ENCODE measurements around the gene MEG3. TPM values are rescaled to one million over a fixed set of nuclear protein-coding genes. Genes with fewer than 3 reads are reported as not detected.

Gene MEG3
- total and polyA plus RNA-seq, 2 donors: 12.6 to 103 TPM

DNA sequence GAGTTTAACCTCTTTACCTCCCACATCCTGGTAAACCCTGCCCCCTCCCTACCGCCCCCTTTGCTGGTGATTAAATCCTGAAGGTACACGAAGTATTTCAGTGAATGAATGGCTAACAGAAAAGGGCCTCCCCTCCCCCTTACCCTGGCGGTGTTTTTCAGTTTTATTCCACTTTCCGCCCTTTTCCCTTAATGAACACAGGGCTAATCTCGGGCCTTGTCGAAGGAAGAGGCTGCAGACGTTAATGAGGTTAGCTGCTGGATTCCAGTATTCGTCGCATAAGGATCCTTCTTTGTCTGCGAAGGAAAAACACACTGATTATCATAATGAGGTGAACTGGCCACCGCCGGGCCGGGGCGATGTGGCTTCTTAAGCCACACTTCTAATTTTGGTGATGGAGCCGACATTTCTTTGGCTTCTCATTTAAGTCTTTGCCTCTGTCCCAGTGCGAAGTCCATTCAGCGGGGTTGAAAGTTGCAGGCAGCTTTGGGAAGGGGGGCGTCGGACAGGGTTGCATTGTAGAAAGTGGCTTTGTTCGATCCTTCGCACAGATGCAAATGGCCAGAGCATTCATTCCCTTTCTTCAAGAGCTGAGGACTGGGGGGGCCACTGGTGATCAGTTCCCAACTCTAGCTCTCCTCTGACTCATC lies 6.5 kb downstream of the MEG3 start:
- no peak overlapping the region for H3K27ac ChIP-seq (ENCODE audit: low read depth in 1 of 2, low read length in 1 of 2)
- H3K27me3 ChIP-seq (ENCODE audit: control insufficient read depth in 2 of 2, insufficient read depth in 1 of 2, low read length in 1 of 2): peaks cover 0 to 7% of the 10 kb centered on the region in 2 donors
- no peaks in the 10 kb centered on the region for H3K36me3 ChIP-seq (ENCODE audit: control insufficient read depth in 2 of 2, insufficient read depth in 2 of 2, low read length in 1 of 2)
- H3K9me3 ChIP-seq (ENCODE audit: control insufficient read depth in 2 of 2, insufficient read depth in 1 of 2, low read length in 1 of 2): peaks cover 5 to 11% of the 10 kb centered on the region in 2 donors
- H3K4me1 ChIP-seq (ENCODE audit: control insufficient read depth in 2 of 2, insufficient read depth in 2 of 2, low read length in 2 of 2): no peaks in the 10 kb centered on the region
- DNase-seq (ENCODE audit: low read depth in 6 of 9, low spot score in 9 of 9): no peak
- H3K4me3 ChIP-seq (ENCODE audit: low read length in 2 of 2): no peak overlapping the region
- 97% methylated on average over 21 of the region's 21 CpGs for WGBS

DNA sequence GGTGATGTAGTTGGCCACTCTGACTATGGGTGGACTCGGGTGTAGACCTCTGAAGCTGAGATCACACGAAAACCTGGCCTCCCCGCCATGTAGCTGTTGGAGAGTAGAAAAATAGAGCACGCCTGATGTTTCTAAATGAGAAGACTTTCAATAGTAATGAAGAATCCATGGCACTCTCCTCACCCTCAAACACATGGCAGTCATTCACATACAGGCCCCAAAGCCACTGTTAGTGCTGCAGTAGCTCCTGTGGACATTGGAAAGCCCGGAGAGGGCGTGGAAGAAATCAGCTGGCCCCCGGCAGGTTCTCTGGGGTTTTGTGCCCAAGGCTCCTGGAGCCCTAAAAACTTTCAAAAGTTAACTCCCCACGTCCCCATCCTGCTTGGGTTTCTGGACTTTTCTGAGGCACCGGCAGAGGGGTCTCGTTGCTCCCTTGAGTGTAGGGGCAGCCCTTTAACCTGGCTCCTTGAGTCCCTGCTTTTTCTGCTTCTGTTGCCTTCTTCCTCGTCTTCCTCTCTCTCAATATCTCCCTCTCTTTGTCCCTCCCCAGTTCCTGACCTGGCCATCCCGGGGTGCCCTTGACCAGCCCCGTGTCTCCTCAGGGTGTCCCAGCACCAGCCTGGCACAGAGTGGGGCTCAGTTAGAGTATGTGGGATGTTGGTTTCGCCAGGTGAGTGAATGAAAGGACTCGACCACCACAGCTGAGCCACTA lies 8.3 kb downstream of the MEG3 start:
- H3K4me3 ChIP-seq (ENCODE audit: low read length in 2 of 2): no peak overlapping the region
- no peak for DNase-seq (ENCODE audit: low read depth in 6 of 9, low spot score in 9 of 9)
- H3K9me3 ChIP-seq (ENCODE audit: control insufficient read depth in 2 of 2, insufficient read depth in 1 of 2, low read length in 1 of 2): no peaks in the 10 kb centered on the region
- peaks cover 0 to under 1% of the 10 kb centered on the region in 2 donors for H3K4me1 ChIP-seq (ENCODE audit: control insufficient read depth in 2 of 2, insufficient read depth in 2 of 2, low read length in 2 of 2)
- no peak overlapping the region for H3K27ac ChIP-seq (ENCODE audit: low read depth in 1 of 2, low read length in 1 of 2)
- 96% methylated on average over 15 of the region's 15 CpGs for WGBS
- no peaks in the 10 kb centered on the region for H3K27me3 ChIP-seq (ENCODE audit: control insufficient read depth in 2 of 2, insufficient read depth in 1 of 2, low read length in 1 of 2)
- H3K36me3 ChIP-seq (ENCODE audit: control insufficient read depth in 2 of 2, insufficient read depth in 2 of 2, low read length in 1 of 2): no peaks in the 10 kb centered on the region

GRCh38 chr14:100834794-100835547 lies 9.1 kb downstream of the MEG3 start:
- DNase-seq (ENCODE audit: low read depth in 6 of 9, low spot score in 9 of 9): no peak
- H3K36me3 ChIP-seq (ENCODE audit: control insufficient read depth in 2 of 2, insufficient read depth in 2 of 2, low read length in 1 of 2): no peaks in the 10 kb centered on the region
- H3K4me3 ChIP-seq (ENCODE audit: low read length in 2 of 2): no peak overlapping the region
- 91% methylated on average over 29 of the region's 29 CpGs for WGBS
- no peak overlapping the region for H3K27ac ChIP-seq (ENCODE audit: low read depth in 1 of 2, low read length in 1 of 2)
- H3K27me3 ChIP-seq (ENCODE audit: control insufficient read depth in 2 of 2, insufficient read depth in 1 of 2, low read length in 1 of 2): no peaks in the 10 kb centered on the region
- no peaks in the 10 kb centered on the region for H3K9me3 ChIP-seq (ENCODE audit: control insufficient read depth in 2 of 2, insufficient read depth in 1 of 2, low read length in 1 of 2)
- H3K4me1 ChIP-seq (ENCODE audit: control insufficient read depth in 2 of 2, insufficient read depth in 2 of 2, low read length in 2 of 2): peaks cover 0 to 4% of the 10 kb centered on the region in 2 donors

GRCh38 chr14:100835548-100836310 lies 9.8 kb downstream of the MEG3 start:
- Histone ChIP-seq H3K4me1 (ENCODE audit: control insufficient read depth in 2 of 2, insufficient read depth in 2 of 2, low read length in 2 of 2) (peaks cover 0 to 4% of the 10 kb centered on the region in 2 donors), H3K9me3 (ENCODE audit: control insufficient read depth in 2 of 2, insufficient read depth in 1 of 2, low read length in 1 of 2) (no peaks in the 10 kb centered on the region), H3K27me3 (ENCODE audit: control insufficient read depth in 2 of 2, insufficient read depth in 1 of 2, low read length in 1 of 2) (no peaks in the 10 kb centered on the region), H3K36me3 (ENCODE audit: control insufficient read depth in 2 of 2, insufficient read depth in 2 of 2, low read length in 1 of 2) (no peaks in the 10 kb centered on the region), H3K27ac (ENCODE audit: low read depth in 1 of 2, low read length in 1 of 2) (no peak overlapping the region), H3K4me3 (ENCODE audit: low read length in 2 of 2) (no peak overlapping the region)
- 88% methylated on average over 24 of the region's 24 CpGs for WGBS
- DNase-seq (ENCODE audit: low read depth in 6 of 9, low spot score in 9 of 9): no peak

- no peaks in the 10 kb centered on the region for H3K27me3 ChIP-seq (ENCODE audit: control insufficient read depth in 2 of 2, insufficient read depth in 1 of 2, low read length in 1 of 2)
- H3K36me3 ChIP-seq (ENCODE audit: control insufficient read depth in 2 of 2, insufficient read depth in 2 of 2, low read length in 1 of 2): no peaks in the 10 kb centered on the region
- H3K4me3 ChIP-seq (ENCODE audit: low read length in 2 of 2): no peak overlapping the region
- no peaks in the 10 kb centered on the region for H3K9me3 ChIP-seq (ENCODE audit: control insufficient read depth in 2 of 2, insufficient read depth in 1 of 2, low read length in 1 of 2)
- no peak overlapping the region for H3K27ac ChIP-seq (ENCODE audit: low read depth in 1 of 2, low read length in 1 of 2)
- WGBS: 95% methylated on average over 12 of the region's 12 CpGs
- no peak for DNase-seq (ENCODE audit: low read depth in 6 of 9, low spot score in 9 of 9)
- H3K4me1 ChIP-seq (ENCODE audit: control insufficient read depth in 2 of 2, insufficient read depth in 2 of 2, low read length in 2 of 2): peaks cover 0 to 4% of the 10 kb centered on the region in 2 donors
Measured at GRCh38 chr14:100836311-100836805, 10.4 kb downstream of the MEG3 start.

- DNase-seq (ENCODE audit: low read depth in 6 of 9, low spot score in 9 of 9): no peak
- no peaks in the 10 kb centered on the region for H3K9me3 ChIP-seq (ENCODE audit: control insufficient read depth in 2 of 2, insufficient read depth in 1 of 2, low read length in 1 of 2)
- H3K4me1 ChIP-seq (ENCODE audit: control insufficient read depth in 2 of 2, insufficient read depth in 2 of 2, low read length in 2 of 2): peaks cover 0 to 4% of the 10 kb centered on the region in 2 donors
- no peaks in the 10 kb centered on the region for H3K27me3 ChIP-seq (ENCODE audit: control insufficient read depth in 2 of 2, insufficient read depth in 1 of 2, low read length in 1 of 2)
- WGBS: 94% methylated on average over 26 of the region's 26 CpGs
- no peak overlapping the region for H3K4me3 ChIP-seq (ENCODE audit: low read length in 2 of 2)
- H3K27ac ChIP-seq (ENCODE audit: low read depth in 1 of 2, low read length in 1 of 2): no peak overlapping the region
- H3K36me3 ChIP-seq (ENCODE audit: control insufficient read depth in 2 of 2, insufficient read depth in 2 of 2, low read length in 1 of 2): no peaks in the 10 kb centered on the region
Measured at GRCh38 chr14:100836941-100837804, 11.3 kb downstream of the MEG3 start.

- Histone ChIP-seq H3K4me1 (ENCODE audit: control insufficient read depth in 2 of 2, insufficient read depth in 2 of 2, low read length in 2 of 2) (peaks cover 0 to 4% of the 10 kb centered on the region in 2 donors), H3K4me3 (ENCODE audit: low read length in 2 of 2) (no peak overlapping the region), H3K27me3 (ENCODE audit: control insufficient read depth in 2 of 2, insufficient read depth in 1 of 2, low read length in 1 of 2) (no peaks in the 10 kb centered on the region), H3K36me3 (ENCODE audit: control insufficient read depth in 2 of 2, insufficient read depth in 2 of 2, low read length in 1 of 2) (no peaks in the 10 kb centered on the region), H3K9me3 (ENCODE audit: control insufficient read depth in 2 of 2, insufficient read depth in 1 of 2, low read length in 1 of 2) (no peaks in the 10 kb centered on the region), H3K27ac (ENCODE audit: low read depth in 1 of 2, low read length in 1 of 2) (no peak overlapping the region)
- 93% methylated on average over 8 of the region's 8 CpGs for WGBS
- DNase-seq (ENCODE audit: low read depth in 6 of 9, low spot score in 9 of 9): no peak
Measured at GRCh38 chr14:100837805-100838350, 12.0 kb downstream of the MEG3 start.
